Mesenchymal stem cell (in vitro differentiated cells and primary cell): Measurements from ENCODE around the gene NAA60.
"Not testable (repeated sequence)": the region's sequence is repeated elsewhere in the genome, so short reads cannot be mapped to it uniquely, and the experiment has no call there.

Source experiments
- DNase-seq: peaks from one replicate; pipeline ENCODE4 v3.0.0-alpha.2; 2013
- H2AFZ ChIP-seq: one replicate; pipeline ENCODE4 v1.6.1; 2013; ENCODE audit warnings: low read depth, mild to moderate bottlenecking, control low read depth, inconsistent platforms, low read length, moderate library complexity
- H2AK5ac ChIP-seq: 2 replicates; pipeline ENCODE4 v1.6.1; 2013; ENCODE audit warnings: low read length, moderate library complexity, mild to moderate bottlenecking, inconsistent platforms; ENCODE audit not compliant: severe bottlenecking
- H2BK120ac ChIP-seq: one replicate; pipeline ENCODE4 v1.6.1; 2013; ENCODE audit warnings: low read depth, mild to moderate bottlenecking, inconsistent platforms, low read length, moderate library complexity
- H2BK12ac ChIP-seq, 2 experiments: one replicate each; pipeline ENCODE4 v1.6.1; 2013; ENCODE audit warnings: inconsistent platforms in 2 of 2, low read length in 2 of 2, mild to moderate bottlenecking in 2 of 2, moderate library complexity in 2 of 2, control low read depth in 1 of 2
- H2BK15ac ChIP-seq: one replicate; pipeline ENCODE4 v1.6.1; 2013; ENCODE audit warnings: mild to moderate bottlenecking, low read depth, inconsistent platforms; ENCODE audit not compliant: poor library complexity, severe bottlenecking
- H2BK5ac ChIP-seq: 2 replicates; pipeline ENCODE4 v1.6.1; 2013; ENCODE audit warnings: low read depth, mild to moderate bottlenecking, low read length, control low read depth, inconsistent platforms; ENCODE audit not compliant: poor library complexity, severe bottlenecking
- H3K14ac ChIP-seq, 2 experiments: one replicate each; pipeline ENCODE4 v1.6.1; 2013; ENCODE audit warnings: inconsistent platforms in 2 of 2, low read length in 2 of 2, control low read depth in 1 of 2, mild to moderate bottlenecking in 1 of 2, moderate library complexity in 1 of 2
- H3K18ac ChIP-seq, 2 experiments: one replicate each; pipeline ENCODE4 v1.6.1; 2013; ENCODE audit warnings: inconsistent platforms in 2 of 2, low read length in 2 of 2, control low read depth in 1 of 2, low read depth in 1 of 2, mild to moderate bottlenecking in 1 of 2
- H3K23ac ChIP-seq, 2 experiments: one replicate each; pipeline ENCODE4 v1.6.1; 2013; ENCODE audit warnings: inconsistent platforms in 2 of 2, low read length in 2 of 2, mild to moderate bottlenecking in 2 of 2, moderate library complexity in 2 of 2, control low read depth in 1 of 2
- H3K27ac ChIP-seq: 2 replicates; pipeline ENCODE4 v1.5.1; 2013; ENCODE audit warnings: mild to moderate bottlenecking, moderate library complexity, low read length, control low read depth, inconsistent platforms; ENCODE audit not compliant: poor library complexity, severe bottlenecking
- H3K27me3 ChIP-seq, 2 experiments: 2 replicates each; pipeline versions ENCODE4 v1.6.1 to v1.7.0; 2013; ENCODE audit warnings: low read length in 2 of 2, mild to moderate bottlenecking in 2 of 2, moderate library complexity in 2 of 2, control low read depth in 1 of 2, inconsistent platforms in 1 of 2; ENCODE audit not compliant: control insufficient read depth in 1 of 2, insufficient read depth in 1 of 2
- H3K36me3 ChIP-seq, 2 experiments: 2 replicates each; pipeline versions ENCODE4 v1.6.1 to v1.7.0; 2013; ENCODE audit warnings: low read length in 2 of 2, control low read depth in 1 of 2, inconsistent platforms in 1 of 2, low read depth in 1 of 2, mild to moderate bottlenecking in 1 of 2; ENCODE audit not compliant: insufficient read depth in 2 of 2, control insufficient read depth in 1 of 2
- H3K4ac ChIP-seq, 2 experiments: one replicate each; pipeline ENCODE4 v1.6.1; 2013; ENCODE audit warnings: inconsistent platforms in 2 of 2, low read length in 2 of 2, mild to moderate bottlenecking in 2 of 2, moderate library complexity in 2 of 2, control low read depth in 1 of 2, low read depth in 1 of 2
- H3K4me1 ChIP-seq: 2 replicates; pipeline ENCODE4 v1.6.1; 2013; ENCODE audit warnings: low read depth, low read length, control low read depth; ENCODE audit not compliant: control insufficient read depth, insufficient read depth
- H3K4me2 ChIP-seq: 2 replicates; pipeline ENCODE4 v1.6.1; 2013; ENCODE audit warnings: low read length, mild to moderate bottlenecking, inconsistent platforms; ENCODE audit not compliant: poor library complexity, severe bottlenecking
- H3K4me3 ChIP-seq, 2 experiments: 2 replicates each; pipeline versions ENCODE4 v1.5.1 to v1.7.0; 2013; ENCODE audit warnings: low read length in 2 of 2, mild to moderate bottlenecking in 2 of 2, control low read depth in 1 of 2, low read depth in 1 of 2; ENCODE audit not compliant: insufficient read depth in 1 of 2
- H3K79me1 ChIP-seq: replicated peaks from 2 replicates; pipeline ENCODE4 v1.6.1; 2013; ENCODE audit warnings: mild to moderate bottlenecking, control low read depth, low read length, inconsistent platforms; ENCODE audit not compliant: poor library complexity, severe bottlenecking
- H3K9ac ChIP-seq: 2 replicates; pipeline ENCODE4 v1.7.0; 2013; ENCODE audit warnings: mild to moderate bottlenecking, low read length, moderate library complexity
- H3K9me3 ChIP-seq: 2 replicates; pipeline ENCODE4 v1.7.0; 2013; ENCODE audit warnings: mild to moderate bottlenecking, low read length; ENCODE audit not compliant: control insufficient read depth
- H4K8ac ChIP-seq: one replicate; pipeline ENCODE4 v1.6.1; 2013; ENCODE audit warnings: inconsistent platforms, mild to moderate bottlenecking, low read length, moderate library complexity
- H4K91ac ChIP-seq: one replicate; pipeline ENCODE4 v1.6.1; 2013; ENCODE audit warnings: mild to moderate bottlenecking, low read length, inconsistent platforms
- WGBS: methylation state at CpG from one replicate; pipeline ENCODE4 v1.1.7; 2013; ENCODE audit warnings: mixed read lengths; 5-methylcytosine and 5-hydroxymethylcytosine counted together

NAA60 gene

GRCh38 chr16:3520841-3521240 lies 77.4 kb downstream of the NAA60 start:
- no peak overlapping the region for H2AK5ac ChIP-seq
- H3K79me1 ChIP-seq = peaks cover 1% of the 10 kb centered on the region
- no peak overlapping the region for H3K4me2 ChIP-seq
- no peak overlapping the region for H2AFZ ChIP-seq
- H3K23ac ChIP-seq = no peak overlapping the region
- H4K91ac ChIP-seq = no peak overlapping the region
- no peak overlapping the region for H2BK15ac ChIP-seq
- H3K4me3 ChIP-seq = no peak overlapping the region
- no peak overlapping the region for H2BK12ac ChIP-seq
- H3K9me3 ChIP-seq = no peaks in the 10 kb centered on the region
- 66% methylated on average over 7 of the region's 8 CpGs for WGBS
- peaks cover 37 to 76% of the 10 kb centered on the region in 2 experiments for H3K36me3 ChIP-seq
- no peak overlapping the region for H3K4ac ChIP-seq
- H3K27ac ChIP-seq = no peak overlapping the region
- peaks cover 2% of the 10 kb centered on the region for H3K4me1 ChIP-seq
- no peak overlapping the region for H3K18ac ChIP-seq
- no peak overlapping the region for H4K8ac ChIP-seq
- no peaks in the 10 kb centered on the region for H3K27me3 ChIP-seq
- H3K14ac ChIP-seq = no peak overlapping the region
- H2BK5ac ChIP-seq = no peak overlapping the region
- H3K9ac ChIP-seq = no peak overlapping the region
- DNase-seq = no peak
- no peak overlapping the region for H2BK120ac ChIP-seq

GRCh38 chr16:3523281-3523680 lies 79.8 kb downstream of the NAA60 start:
- Histone ChIP-seq H2BK5ac (no peak overlapping the region), H2AFZ (no peak overlapping the region), H3K9me3 (no peaks in the 10 kb centered on the region), H3K14ac (no peak overlapping the region), H4K8ac (no peak overlapping the region), H3K23ac (no peak overlapping the region), H4K91ac (no peak overlapping the region), H2BK12ac (no peak overlapping the region), H3K27me3 (no peaks in the 10 kb centered on the region), H3K4me1 (peaks cover 2% of the 10 kb centered on the region), H3K4me3 (no peak overlapping the region), H3K18ac (no peak overlapping the region), H2BK15ac (no peak overlapping the region), H3K4me2 (no peak overlapping the region), H2BK120ac (no peak overlapping the region), H3K9ac (no peak overlapping the region), H3K4ac (no peak overlapping the region), H3K36me3 (peaks cover 39 to 73% of the 10 kb centered on the region in 2 experiments), H3K27ac (no peak overlapping the region), H2AK5ac (no peak overlapping the region), H3K79me1 (peaks cover 3% of the 10 kb centered on the region)
- DNase-seq = no peak
- WGBS = 100% methylated on average over 3 of the region's 3 CpGs

GRCh38 chr16:3525951-3526350 lies 82.5 kb downstream of the NAA60 start:
- H3K36me3 ChIP-seq = peaks cover 37 to 69% of the 10 kb centered on the region in 2 experiments

DNA sequence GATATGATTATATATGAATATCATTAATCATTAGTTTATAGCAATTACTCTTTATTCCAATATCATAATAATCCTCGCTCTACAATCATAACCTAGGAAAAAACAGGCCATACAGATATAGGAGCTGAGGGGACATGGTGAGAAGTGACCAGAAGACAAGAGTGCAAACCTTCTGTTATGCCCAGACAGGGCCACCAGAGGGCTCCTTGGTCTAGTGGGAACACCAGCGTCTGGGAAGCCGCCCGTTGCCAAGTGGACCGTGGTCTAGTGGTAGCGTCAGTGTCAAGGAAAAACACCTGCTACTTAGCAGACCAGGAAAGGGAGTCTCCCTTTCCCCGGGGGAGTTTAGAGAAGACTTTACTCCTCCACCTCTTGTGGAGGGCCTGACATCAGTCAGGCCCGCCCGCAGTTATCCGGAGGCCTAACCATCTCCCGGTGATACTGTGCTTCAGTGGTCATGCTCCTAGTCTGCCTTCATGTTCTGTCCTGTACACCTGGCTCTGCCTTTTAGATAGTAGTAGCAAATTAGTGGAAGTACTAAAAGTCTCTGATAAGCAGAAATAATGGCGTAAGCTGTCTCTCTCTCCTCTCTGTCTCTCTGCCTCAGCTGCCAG lies 83.8 kb downstream of the NAA60 start:
- not testable (repeated sequence) for H3K27ac ChIP-seq, H3K4ac ChIP-seq, H3K14ac ChIP-seq, H3K4me3 ChIP-seq, H4K8ac ChIP-seq, H2BK120ac ChIP-seq, H3K9ac ChIP-seq, H2AFZ ChIP-seq, H4K91ac ChIP-seq, H2BK5ac ChIP-seq, H3K9me3 ChIP-seq, H3K79me1 ChIP-seq, H3K23ac ChIP-seq, H3K27me3 ChIP-seq, H2AK5ac ChIP-seq, H3K4me1 ChIP-seq, H3K4me2 ChIP-seq, H3K18ac ChIP-seq, H2BK12ac ChIP-seq, H2BK15ac ChIP-seq
- DNase-seq = peak; percentile 67
- H3K36me3 ChIP-seq = peaks cover 32 to 77% of the 10 kb centered on the region in 2 experiments
- WGBS = 73% methylated on average over 12 of the region's 12 CpGs

More at GRCh38 chr16:3525951-3526350, 82.5 kb downstream of the NAA60 start:
- Histone ChIP-seq H3K4me2 (no peak overlapping the region), H3K9ac (no peak overlapping the region), H2AK5ac (no peak overlapping the region), H3K14ac (no peak overlapping the region), H3K4ac (no peak overlapping the region), H2AFZ (no peak overlapping the region), H2BK120ac (no peak overlapping the region), H3K23ac (no peak overlapping the region), H3K18ac (no peak overlapping the region), H3K4me3 (no peak overlapping the region), H2BK15ac (no peak overlapping the region), H4K91ac (no peak overlapping the region), H4K8ac (no peak overlapping the region), H2BK12ac (no peak overlapping the region), H2BK5ac (no peak overlapping the region), H3K79me1 (peaks cover 2% of the 10 kb centered on the region), H3K27me3 (no peaks in the 10 kb centered on the region), H3K4me1 (no peaks in the 10 kb centered on the region), H3K27ac (no peak overlapping the region), H3K9me3 (no peaks in the 10 kb centered on the region)
- WGBS = 91% methylated on average over 5 of the region's 5 CpGs
- no peak for DNase-seq
